Stimulated activated CD4-positive, alpha-beta T cell treated with anti-CD3 and anti-CD28 coated beads, Interleukin-4, amount 100 ng/mL, for 48 hours (primary cell): ENCODE results near the gene NPIPB2.

Source experiments
- DNase-seq, 2 donors: peaks; one replicate each; pipeline ENCODE4 v3.0.0-alpha.2; 2020; ENCODE audit warnings: low read depth in 2 of 2

NPIPB2 gene

DNA sequence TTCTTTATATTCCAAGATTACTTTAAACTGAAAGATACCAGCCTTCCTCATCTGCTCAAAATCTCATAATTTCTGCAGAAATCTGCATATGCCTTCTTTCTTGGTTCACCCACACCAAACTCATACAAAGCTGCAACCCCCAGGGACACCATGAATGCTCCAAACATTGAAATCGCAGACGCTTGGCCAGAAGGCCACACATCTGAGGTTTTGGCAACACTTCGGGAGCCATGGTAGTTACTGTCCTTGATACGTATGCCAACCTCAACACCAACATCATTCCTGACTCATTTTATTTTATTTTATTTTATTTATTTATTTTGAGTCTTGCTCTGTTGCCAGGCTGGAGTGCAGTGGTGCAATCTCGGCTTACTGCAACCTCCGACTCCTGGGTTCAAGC is 37.9 kb downstream of the NPIPB2 start:
- no peak for DNase-seq

DNA sequence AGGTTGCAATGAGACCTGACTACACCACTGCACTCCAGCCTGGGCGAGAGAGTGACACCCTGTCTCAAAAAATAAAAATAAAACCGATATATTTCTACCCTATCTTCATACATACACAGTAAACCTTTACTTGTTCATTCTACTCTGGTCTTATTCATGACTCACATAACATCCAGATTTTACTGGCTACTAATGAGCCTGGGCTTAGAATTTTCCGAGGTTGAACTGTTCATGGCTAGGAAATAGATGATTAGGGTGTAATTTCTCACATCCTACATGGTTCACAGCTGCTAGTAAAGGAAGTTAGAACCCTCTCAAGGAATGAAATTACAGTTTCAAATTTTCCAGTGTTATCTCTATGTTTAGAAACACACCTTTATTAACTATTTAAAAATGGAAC is 40.8 kb downstream of the NPIPB2 start:
- no peak for DNase-seq

DNA sequence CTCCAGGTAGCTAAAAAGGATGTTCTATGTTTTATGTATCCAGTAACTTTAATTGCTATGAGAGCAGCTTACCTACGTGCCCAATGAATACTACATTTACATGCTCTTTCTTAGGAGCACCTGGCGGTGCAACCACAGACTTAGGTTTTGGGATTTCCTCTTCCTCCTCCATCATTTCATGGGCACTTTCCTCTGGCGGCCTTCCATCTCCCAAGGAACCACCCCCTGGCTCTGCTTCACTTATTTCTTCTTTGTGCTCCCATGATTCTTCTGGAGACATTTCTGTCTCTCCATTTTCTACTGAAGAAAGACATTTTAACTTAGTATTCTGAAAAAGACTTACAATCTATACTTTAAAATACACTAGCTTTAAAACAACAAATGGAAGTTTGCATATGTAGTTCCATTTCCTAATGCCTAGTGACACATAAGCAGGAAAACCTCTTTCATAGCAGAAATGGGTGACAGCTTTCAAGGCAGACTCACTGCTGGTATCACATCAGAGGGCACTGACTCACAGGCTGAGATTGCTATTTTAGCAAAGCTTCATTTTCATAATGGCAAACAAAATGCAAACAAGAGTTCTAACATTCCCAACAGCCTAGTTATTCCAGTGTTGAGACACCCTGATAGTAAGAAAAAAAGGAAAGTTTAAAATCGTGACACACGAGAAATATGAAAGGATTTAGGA is 45.2 kb downstream of the NPIPB2 start:
- no peak for DNase-seq

DNA sequence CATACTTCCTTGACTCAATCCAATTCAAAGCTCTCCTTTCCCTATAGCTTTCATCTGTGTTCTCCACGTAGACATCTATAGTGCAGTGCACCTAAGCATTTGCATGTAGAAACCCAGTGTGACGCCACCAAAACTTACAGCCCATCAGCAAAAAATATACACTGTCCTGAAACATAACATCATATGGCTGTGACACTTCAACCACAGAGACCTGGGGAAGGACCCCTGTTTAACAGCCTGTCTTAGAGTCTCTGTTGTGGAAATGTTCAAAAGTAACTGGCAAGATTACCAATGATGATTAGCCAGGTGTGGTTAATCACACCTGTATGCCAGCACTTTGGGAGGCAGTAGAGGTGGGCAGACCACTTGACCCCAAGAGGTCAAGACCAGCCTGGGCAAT is 48.3 kb downstream of the NPIPB2 start:
- DNase-seq: no peak

DNA sequence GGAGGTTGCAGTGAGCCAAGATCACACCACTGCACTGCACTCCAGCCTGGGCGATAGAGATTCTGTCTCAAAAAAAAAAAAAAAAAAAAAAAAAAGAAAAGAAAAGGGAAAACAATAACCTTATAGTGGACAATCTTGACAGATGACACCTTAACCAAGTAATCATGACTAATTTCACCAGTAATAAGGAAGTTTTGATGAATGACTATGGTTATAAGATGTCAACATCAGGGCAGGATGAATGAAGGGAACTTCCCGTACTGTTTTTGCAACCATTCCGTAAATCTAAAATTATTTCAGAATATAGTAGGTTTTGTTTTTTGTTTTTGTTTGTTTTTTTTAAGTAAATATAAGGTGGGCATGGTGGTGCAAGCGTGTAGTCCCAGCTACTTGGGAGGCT is 49.1 kb downstream of the NPIPB2 start:
- DNase-seq: no peak

DNA sequence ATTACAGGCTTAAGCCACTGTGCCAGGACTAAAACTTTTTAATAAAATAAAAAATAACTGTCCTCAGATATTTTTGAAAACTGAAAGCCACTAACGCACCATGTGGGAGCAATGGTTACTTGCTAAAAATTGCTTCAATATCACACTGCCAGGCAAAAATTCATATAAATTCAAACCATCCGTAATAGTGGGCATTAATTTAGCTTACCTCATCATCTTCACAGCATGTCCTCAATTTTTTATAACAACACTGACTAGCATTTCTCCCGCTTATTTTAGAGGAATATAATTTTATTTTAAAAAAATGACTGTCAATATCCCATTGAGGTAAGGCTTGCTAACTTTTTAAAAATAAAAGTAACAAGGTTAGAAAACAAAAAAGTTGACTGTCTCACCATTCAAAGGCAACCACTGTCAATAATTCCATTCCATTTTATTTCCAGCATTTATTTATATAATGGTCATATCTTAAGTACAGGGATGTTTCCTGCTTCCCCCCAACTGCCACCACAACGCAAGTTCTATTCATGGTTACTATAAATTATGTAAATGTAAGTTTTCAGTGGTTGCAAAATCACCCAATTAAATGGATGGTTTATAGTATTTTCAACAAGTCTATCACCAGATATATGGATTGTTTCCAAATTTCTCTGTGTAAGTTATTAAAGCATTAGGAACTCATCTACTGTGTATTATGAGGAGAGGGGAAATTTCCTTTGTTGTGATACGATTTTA is 51.4 kb downstream of the NPIPB2 start:
- DNase-seq: no peak

DNA sequence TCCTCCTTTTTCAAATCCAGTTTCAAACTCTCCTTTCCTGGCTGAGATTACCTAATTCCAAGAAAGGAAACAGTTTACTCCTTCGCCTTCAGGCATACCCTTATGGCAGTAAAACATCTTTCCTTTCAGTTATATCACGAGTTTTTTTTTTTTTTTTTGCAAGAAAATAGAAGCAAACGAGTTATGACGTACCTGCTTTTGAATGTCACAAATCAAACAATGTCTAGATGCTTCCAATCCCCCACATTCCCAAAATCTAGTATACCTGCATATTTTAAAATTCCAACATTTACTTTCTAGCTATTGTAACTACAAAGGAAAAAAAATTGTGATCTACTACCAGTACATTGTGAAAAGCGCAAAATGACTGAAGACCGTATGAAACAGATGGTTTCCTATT is 55.0 kb downstream of the NPIPB2 start:
- DNase-seq: no peak

DNA sequence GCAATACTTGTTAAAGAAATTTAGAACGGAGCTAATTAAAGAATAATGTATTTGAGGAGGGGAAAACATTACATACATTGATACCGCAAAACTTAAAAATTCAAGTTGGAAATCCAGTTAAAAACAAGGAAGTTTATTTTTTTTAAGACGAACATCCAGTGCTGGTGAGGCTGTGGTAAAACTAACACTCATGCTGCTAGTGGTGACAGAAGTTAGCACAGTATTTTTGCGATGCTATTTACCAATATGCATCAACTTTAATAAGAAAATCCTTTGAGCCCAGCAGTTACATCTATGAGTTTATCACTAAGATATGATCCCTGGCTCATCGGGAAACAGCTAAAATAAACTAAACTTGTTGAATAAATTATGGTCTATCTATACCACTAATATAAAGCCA is 57.8 kb downstream of the NPIPB2 start:
- DNase-seq: no peak

DNA sequence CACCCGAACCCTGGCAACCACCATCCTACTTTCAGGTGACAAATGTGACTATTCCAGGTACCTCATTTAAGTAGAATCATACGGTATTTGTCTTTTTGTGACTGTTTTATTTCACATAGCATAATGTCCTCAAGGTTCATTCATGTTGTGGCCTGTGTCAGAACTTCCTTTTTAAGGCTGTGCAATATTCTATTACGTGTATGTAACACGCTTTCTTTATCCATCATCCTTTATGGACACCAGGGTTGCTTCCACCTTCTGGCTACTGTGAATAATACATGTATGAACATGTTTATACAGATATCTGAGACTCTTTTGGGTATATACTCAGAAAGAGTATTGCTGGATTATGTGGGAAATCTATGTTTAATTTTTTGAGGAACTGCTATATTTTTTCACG is 61.8 kb downstream of the NPIPB2 start:
- DNase-seq: no peak

DNA sequence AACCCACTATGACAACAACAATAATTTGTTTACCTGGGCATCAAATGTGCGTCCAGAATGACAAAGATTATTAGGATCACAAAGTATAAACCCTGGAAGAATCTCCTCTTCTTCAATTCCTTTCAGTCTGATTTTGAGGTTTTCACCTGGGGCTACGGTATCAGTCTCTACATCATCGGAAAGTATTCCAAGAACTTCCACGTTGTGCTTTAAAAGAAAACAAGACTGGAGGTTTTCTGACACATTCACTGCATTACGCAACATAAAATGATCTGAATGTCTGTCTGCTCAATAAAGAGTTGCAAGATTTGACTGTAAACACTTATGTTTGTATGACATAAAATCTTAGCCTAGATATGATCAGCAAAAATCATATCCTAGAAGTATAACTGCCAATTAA is 64.5 kb downstream of the NPIPB2 start:
- DNase-seq: no peak
